Uterus (tissue), 4 donors: ENCODE measurements around the gene ZNF862. TPM values are rescaled to one million over a fixed set of nuclear protein-coding genes. Genes with fewer than 3 reads are reported as not detected.

ENCODE experiments used
- DNase-seq, 2 donors: peaks; one replicate each; pipeline ENCODE4 v3.0.0-alpha.2; 2019 to 2020
- H3K27ac ChIP-seq, 2 donors: fragments of 200-600 bp; sonication (generic); 1 replicate in 1 of 2; 2 replicates in 1 of 2; pipeline ENCODE4 v1.5.1; 2016 to 2018
- H3K27me3 ChIP-seq, 2 donors: fragments of 200-600 bp; sonication (generic); one replicate each; pipeline ENCODE4 v1.5.1; 2018 to 2019; ENCODE audit warnings: control low read depth in 1 of 2
- H3K36me3 ChIP-seq, 2 donors: fragments of 200-600 bp; sonication (generic); one replicate each; pipeline ENCODE4 v1.5.1; 2019; ENCODE audit warnings: control low read depth in 1 of 2
- H3K4me1 ChIP-seq, 2 donors: fragments of 200-600 bp; sonication (generic); one replicate each; pipeline ENCODE4 v1.5.1; 2018 to 2019; ENCODE audit warnings: control low read depth in 1 of 2
- H3K4me3 ChIP-seq, 2 donors: fragments of 200-600 bp; sonication (generic); 1 replicate in 1 of 2; 2 replicates in 1 of 2; pipeline ENCODE4 v1.5.1; 2018 to 2019; ENCODE audit warnings: mild to moderate bottlenecking in 1 of 2
- H3K9me3 ChIP-seq, 2 donors: fragments of 200-600 bp; sonication (generic); one replicate each; pipeline ENCODE4 v1.5.1; 2019; ENCODE audit warnings: control low read depth in 1 of 2
- POLR2A ChIP-seq, 2 donors: fragments of 450-650 bp; IDR thresholded peaks; one replicate each; pipeline ENCODE4 v1.6.1; 2016; ENCODE audit warnings: antibody characterized with exemption in 2 of 2, mild to moderate bottlenecking in 1 of 2, moderate library complexity in 1 of 2
- intact Hi-C: fragments of 100-400 bp; cut with DNase I; formaldehyde crosslinking; loops from one replicate; pipeline ENCODE4 v1.15.1; 2023; ENCODE audit warnings: low total_unique reads
- total RNA-seq, 4 donors: library from RNA; depleted of rRNA in 3 of 4; stranded (reverse); fragments of >200 nt in 3 of 4; gene quantifications; one replicate each; pipeline versions ENCODE4 v1.1.0 to v1.2.4, GENCODE V29; 2014 to 2023
- TF ChIP-seq, protein P1 (sequence below), 4 experiments: fragments of 200-600 bp in 2 of 4; fragments of 450-650 bp in 2 of 4; sonication (generic) in 2 of 4; IDR thresholded peaks; one replicate each; pipeline ENCODE4 v1.5.1; 2016 to 2019; ENCODE audit warnings: antibody characterized with exemption in 4 of 4, mild to moderate bottlenecking in 2 of 4, moderate library complexity in 1 of 4
- donor health status: DM: yes; HTN: yes; CAD: no.

The ZNF862 gene
- total RNA-seq, 4 donors from 2014 or later = 1.8 to 39.4 (median 14.6) TPM

- no peak for DNase-seq
- H3K4me3 ChIP-seq = no peak overlapping the region
- intact Hi-C loops = no loop called here
- H3K4me1 ChIP-seq = no peaks in the 10 kb centered on the region
- no peaks in the 10 kb centered on the region for H3K36me3 ChIP-seq
- H3K27ac ChIP-seq = no peak overlapping the region
- no peaks in the 10 kb centered on the region for H3K27me3 ChIP-seq
- H3K9me3 ChIP-seq = no peaks in the 10 kb centered on the region
- no peak for TF ChIP-seq POLR2A (IDR thresholded peaks at IDR 0.05)
- TF ChIP-seq, protein P1, sequence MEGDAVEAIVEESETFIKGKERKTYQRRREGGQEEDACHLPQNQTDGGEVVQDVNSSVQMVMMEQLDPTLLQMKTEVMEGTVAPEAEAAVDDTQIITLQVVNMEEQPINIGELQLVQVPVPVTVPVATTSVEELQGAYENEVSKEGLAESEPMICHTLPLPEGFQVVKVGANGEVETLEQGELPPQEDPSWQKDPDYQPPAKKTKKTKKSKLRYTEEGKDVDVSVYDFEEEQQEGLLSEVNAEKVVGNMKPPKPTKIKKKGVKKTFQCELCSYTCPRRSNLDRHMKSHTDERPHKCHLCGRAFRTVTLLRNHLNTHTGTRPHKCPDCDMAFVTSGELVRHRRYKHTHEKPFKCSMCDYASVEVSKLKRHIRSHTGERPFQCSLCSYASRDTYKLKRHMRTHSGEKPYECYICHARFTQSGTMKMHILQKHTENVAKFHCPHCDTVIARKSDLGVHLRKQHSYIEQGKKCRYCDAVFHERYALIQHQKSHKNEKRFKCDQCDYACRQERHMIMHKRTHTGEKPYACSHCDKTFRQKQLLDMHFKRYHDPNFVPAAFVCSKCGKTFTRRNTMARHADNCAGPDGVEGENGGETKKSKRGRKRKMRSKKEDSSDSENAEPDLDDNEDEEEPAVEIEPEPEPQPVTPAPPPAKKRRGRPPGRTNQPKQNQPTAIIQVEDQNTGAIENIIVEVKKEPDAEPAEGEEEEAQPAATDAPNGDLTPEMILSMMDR (IDR thresholded peaks at IDR 0.05) = no peak
These were observed 21.7 kb downstream of the ZNF862 start for GRCh38 chr7:149859876-149860275.

GRCh38 chr7:149860821-149861727 lies 22.9 kb downstream of the ZNF862 start:
- peak in 1 of 2 donors; percentile 18 for DNase-seq
- intact Hi-C loops = no loop called here

GRCh38 chr7:149861728-149862045 lies 23.5 kb downstream of the ZNF862 start:
- intact Hi-C loops = no loop called here
- Histone ChIP-seq H3K9me3 (no peaks in the 10 kb centered on the region), H3K36me3 (no peaks in the 10 kb centered on the region), H3K4me3 (no peak overlapping the region), H3K4me1 (no peaks in the 10 kb centered on the region), H3K27me3 (no peaks in the 10 kb centered on the region), H3K27ac (no peak overlapping the region)
- DNase-seq = peak in 1 of 2 donors; percentile 13
- TF ChIP-seq POLR2A (IDR thresholded peaks at IDR 0.05) = no peak
- TF ChIP-seq, protein P1 (IDR thresholded peaks at IDR 0.05) = no peak

More at GRCh38 chr7:149860821-149861727, 22.9 kb downstream of the ZNF862 start:
- no peaks in the 10 kb centered on the region for H3K27me3 ChIP-seq
- H3K4me1 ChIP-seq = no peaks in the 10 kb centered on the region
- no peak overlapping the region for H3K27ac ChIP-seq
- no peaks in the 10 kb centered on the region for H3K36me3 ChIP-seq
- H3K4me3 ChIP-seq = no peak overlapping the region
- no peak for TF ChIP-seq POLR2A (IDR thresholded peaks at IDR 0.05)
- TF ChIP-seq, protein P1 (IDR thresholded peaks at IDR 0.05) = peak in 3 of 4 experiments; percentile 9 to 34 (median 26)
- H3K9me3 ChIP-seq = no peaks in the 10 kb centered on the region

- Histone ChIP-seq H3K9me3 (no peaks in the 10 kb centered on the region), H3K4me1 (no peaks in the 10 kb centered on the region), H3K36me3 (no peaks in the 10 kb centered on the region), H3K27ac (no peak overlapping the region), H3K4me3 (no peak overlapping the region), H3K27me3 (no peaks in the 10 kb centered on the region)
- intact Hi-C loops = no loop called here
- no peak for DNase-seq
- TF ChIP-seq, protein P1 (IDR thresholded peaks at IDR 0.05) = no peak
- TF ChIP-seq POLR2A (IDR thresholded peaks at IDR 0.05) = no peak
These were observed 24.0 kb downstream of the ZNF862 start for GRCh38 chr7:149862156-149862555.

- Histone ChIP-seq H3K4me1 (no peaks in the 10 kb centered on the region), H3K36me3 (no peaks in the 10 kb centered on the region)
These were observed 25.3 kb downstream of the ZNF862 start for GRCh38 chr7:149863500-149863899.

More at GRCh38 chr7:149863500-149863899, 25.3 kb downstream of the ZNF862 start:
- no peak for DNase-seq
- H3K27ac ChIP-seq = no peak overlapping the region
- no peaks in the 10 kb centered on the region for H3K27me3 ChIP-seq
- intact Hi-C loops = no loop called here
- H3K9me3 ChIP-seq = no peaks in the 10 kb centered on the region
- H3K4me3 ChIP-seq = no peak overlapping the region
- TF ChIP-seq POLR2A (IDR thresholded peaks at IDR 0.05) = no peak
- TF ChIP-seq, protein P1 (IDR thresholded peaks at IDR 0.05) = no peak
